Measurements from ENCODE around the gene CRBN.

GRCh38 chr3:3127432-3128010 lies 52.0 kb downstream of the CRBN start:
- TF ChIP-seq CTCF (IDR thresholded peaks at IDR 0.05) (no peak), POLR2A (IDR thresholded peaks at IDR 0.05) (no peak)
